Measurements from ENCODE around the gene MRPS18B.

Gene MRPS18B

GRCh38 chr6:30612687-30613248 lies 4.9 kb upstream of the MRPS18B start:
- WGBS (ENCODE audit: insufficient coverage), result 78% methylated on average over 5 of the region's 6 CpGs
- H3K9me3 ChIP-seq (ENCODE audit: control extremely low read depth in 1 of 5, control insufficient read depth in 4 of 5, insufficient read depth in 2 of 5, low read depth in 1 of 5, low read length in 4 of 5), result no peaks in the 10 kb centered on the region
- DNase-seq, result no peak
- CTCF ChIA-PET, result interaction anchor here (0.8 to 4.1 kb wide), 17 partner anchors 14 to 160 kb away, joined by 3 to 53 read pairs (median 4); partner anchors contain the start of gene ATAT1
- H3K4me3 ChIP-seq (ENCODE audit: control insufficient read depth in 1 of 7, extremely low read depth in 1 of 7, insufficient read depth in 4 of 7, low read depth in 2 of 7, low read length in 6 of 7), result no peak overlapping the region
- H3K27ac ChIP-seq (ENCODE audit: insufficient read depth in 1 of 2, low read depth in 1 of 2, low read length in 2 of 2, poor library complexity in 1 of 2, severe bottlenecking in 2 of 2), result peak overlapping the region in 1 of 2 experiments; percentile 100
- POLR2A ChIA-PET, result interaction anchor here (0.5 to 1.9 kb wide), 3 partner anchors 11 to 139 kb away, joined by 3 to 10 read pairs (median 5); no protein-coding TSS in a partner anchor
- peaks cover 14 to 57% (median 28%) of the 10 kb centered on the region in 4 experiments for H3K36me3 ChIP-seq (ENCODE audit: control insufficient read depth in 4 of 4, insufficient read depth in 4 of 4, low read length in 3 of 4)
- peaks cover 13 to 36% (median 19%) of the 10 kb centered on the region in 4 experiments for H3K4me1 ChIP-seq (ENCODE audit: control extremely low read depth in 1 of 4, control insufficient read depth in 4 of 4, insufficient read depth in 4 of 4, low read length in 3 of 4)
- H3K27me3 ChIP-seq (replicated peaks in 2 of 5; ENCODE audit: control insufficient read depth in 4 of 5, insufficient read depth in 5 of 5, low read length in 4 of 5), result no peaks in the 10 kb centered on the region

DNA sequence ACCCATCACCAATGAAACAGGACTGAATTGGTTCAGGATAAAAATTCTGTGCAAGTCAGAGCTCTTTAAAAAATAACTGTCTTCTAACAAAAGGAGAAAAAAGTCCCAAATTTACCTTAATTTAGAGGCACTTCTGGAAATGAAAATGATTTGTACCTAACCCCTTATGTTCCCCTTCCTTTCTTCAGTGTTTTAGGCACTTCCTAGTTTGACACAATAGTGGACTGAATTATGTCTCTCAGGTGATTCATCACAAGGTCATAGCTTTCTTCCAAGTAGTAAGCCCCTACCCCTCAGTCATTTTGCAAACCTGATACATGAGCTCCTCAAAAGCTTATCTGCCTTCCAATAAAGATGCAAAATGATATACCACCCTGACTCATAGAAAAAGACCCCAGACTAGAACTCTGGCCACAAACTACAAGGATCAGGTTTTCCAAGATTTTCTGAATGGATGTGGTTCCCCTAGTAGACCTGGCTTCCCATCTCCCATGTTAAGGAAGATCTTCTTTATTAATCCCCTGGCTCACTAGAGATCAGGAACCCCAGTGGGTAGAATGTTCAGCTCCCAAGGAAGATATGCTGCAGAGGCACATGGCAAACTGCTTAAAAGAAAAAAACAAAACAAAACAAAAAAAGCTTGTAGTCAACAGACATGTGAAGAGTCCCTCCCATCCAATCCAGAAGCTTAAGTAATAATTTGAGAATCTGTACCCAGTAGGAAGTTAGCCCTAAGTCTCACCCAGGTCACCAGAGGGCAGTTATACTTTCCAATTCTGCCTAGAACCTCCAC lies 4.2 kb upstream of the MRPS18B start:
- Histone ChIP-seq H3K4me3 (ENCODE audit: control insufficient read depth in 1 of 7, extremely low read depth in 1 of 7, insufficient read depth in 4 of 7, low read depth in 2 of 7, low read length in 6 of 7) (peak overlapping the region in 4 of 7 experiments; percentile 27 to 100 (median 90)), H3K4me1 (ENCODE audit: control extremely low read depth in 1 of 4, control insufficient read depth in 4 of 4, insufficient read depth in 4 of 4, low read length in 3 of 4) (peaks cover 16 to 41% (median 26%) of the 10 kb centered on the region in 4 experiments)
- POLR2A ChIA-PET, result interaction anchor here (0.5 to 1.9 kb wide), 5 partner anchors 12 to 139 kb away, joined by 3 to 10 read pairs (median 5); no protein-coding TSS in a partner anchor

DNA sequence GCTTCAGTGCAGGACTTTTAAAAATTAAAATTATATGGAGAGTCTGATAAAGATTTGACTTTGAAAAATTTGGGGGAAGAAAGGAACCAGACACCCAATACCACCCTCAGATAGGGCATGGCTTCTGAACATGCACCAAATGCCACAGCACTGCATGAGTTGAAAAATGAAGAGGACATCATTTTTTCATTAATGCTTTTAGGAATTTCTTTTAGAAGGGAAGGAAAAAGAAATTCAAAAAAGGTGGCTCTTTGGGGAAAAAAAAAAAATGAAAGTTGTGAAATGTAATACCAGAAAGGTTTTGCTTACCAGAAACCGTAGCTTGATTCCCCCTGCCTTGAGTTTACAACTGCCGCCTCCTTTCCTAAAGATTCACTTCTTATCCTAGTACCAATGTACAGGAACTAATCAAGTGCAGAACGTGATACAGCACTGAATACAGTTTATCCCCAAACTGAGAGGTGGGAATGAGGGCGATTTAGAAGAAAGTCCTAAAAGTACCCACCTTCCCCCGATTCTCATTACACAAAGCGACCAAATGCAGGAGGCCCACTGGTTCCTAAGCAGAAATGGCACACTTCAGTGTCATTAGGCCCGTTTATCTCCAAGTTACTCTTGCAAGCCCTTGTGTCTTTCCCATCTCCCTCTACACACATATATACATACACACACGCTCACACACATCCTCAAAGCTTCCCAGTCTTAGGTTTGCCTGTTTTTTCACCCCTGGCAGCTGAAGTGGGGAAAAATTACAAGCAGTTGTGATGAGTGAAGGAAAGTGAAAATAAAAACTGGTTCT lies 3.4 kb upstream of the MRPS18B start:
- peaks cover 18 to 45% (median 29%) of the 10 kb centered on the region in 4 experiments for H3K4me1 ChIP-seq (ENCODE audit: control extremely low read depth in 1 of 4, control insufficient read depth in 4 of 4, insufficient read depth in 4 of 4, low read length in 3 of 4)
- WGBS (ENCODE audit: insufficient coverage), result 62% methylated on average over 3 of the region's 8 CpGs
- peak overlapping the region; percentile 100 for H3K27ac ChIP-seq (ENCODE audit: insufficient read depth in 1 of 2, low read depth in 1 of 2, low read length in 2 of 2, poor library complexity in 1 of 2, severe bottlenecking in 2 of 2)
- no peaks in the 10 kb centered on the region for H3K9me3 ChIP-seq (ENCODE audit: control extremely low read depth in 1 of 5, control insufficient read depth in 4 of 5, insufficient read depth in 2 of 5, low read depth in 1 of 5, low read length in 4 of 5)
- peak in 1 of 3 donors; percentile 27 for DNase-seq
- H3K36me3 ChIP-seq (ENCODE audit: control insufficient read depth in 4 of 4, insufficient read depth in 4 of 4, low read length in 3 of 4), result peaks cover 5 to 46% (median 14%) of the 10 kb centered on the region in 4 experiments
- no peaks in the 10 kb centered on the region for H3K27me3 ChIP-seq (replicated peaks in 2 of 5; ENCODE audit: control insufficient read depth in 4 of 5, insufficient read depth in 5 of 5, low read length in 4 of 5)
- ChIA-PET CTCF (interaction anchor here (0.8 to 4.1 kb wide), 20 partner anchors 9 to 161 kb away, joined by 3 to 53 read pairs (median 4); partner anchors contain the start of genes ATAT1 and PRR3), POLR2A (interaction anchor here (0.6 to 2.1 kb wide), 16 partner anchors 12 to 1051 kb away, joined by 3 to 21 read pairs (median 6); partner anchors contain the start of genes ABCF1, ATAT1, GNL1 and GPANK1)
- peak overlapping the region in 6 of 7 experiments; percentile 47 to 100 (median 96) for H3K4me3 ChIP-seq (ENCODE audit: control insufficient read depth in 1 of 7, extremely low read depth in 1 of 7, insufficient read depth in 4 of 7, low read depth in 2 of 7, low read length in 6 of 7)

More for the DNA sequence above, 4.2 kb upstream of the MRPS18B start:
- peaks cover 12 to 53% (median 22%) of the 10 kb centered on the region in 4 experiments for H3K36me3 ChIP-seq (ENCODE audit: control insufficient read depth in 4 of 4, insufficient read depth in 4 of 4, low read length in 3 of 4)
- CTCF ChIA-PET, result interaction anchor here (0.8 to 4.1 kb wide), 18 partner anchors 11 to 160 kb away, joined by 3 to 53 read pairs (median 4); partner anchors contain the start of genes ATAT1 and PRR3
- H3K27ac ChIP-seq (ENCODE audit: insufficient read depth in 1 of 2, low read depth in 1 of 2, low read length in 2 of 2, poor library complexity in 1 of 2, severe bottlenecking in 2 of 2), result peak overlapping the region in 1 of 2 experiments; percentile 100
- H3K27me3 ChIP-seq (replicated peaks in 2 of 5; ENCODE audit: control insufficient read depth in 4 of 5, insufficient read depth in 5 of 5, low read length in 4 of 5), result no peaks in the 10 kb centered on the region
- DNase-seq, result peak in 2 of 3 donors; percentile 30 to 44
- no peaks in the 10 kb centered on the region for H3K9me3 ChIP-seq (ENCODE audit: control extremely low read depth in 1 of 5, control insufficient read depth in 4 of 5, insufficient read depth in 2 of 5, low read depth in 1 of 5, low read length in 4 of 5)

GRCh38 chr6:30614843-30615218 lies 2.8 kb upstream of the MRPS18B start:
- Histone ChIP-seq H3K4me1 (ENCODE audit: control extremely low read depth in 1 of 4, control insufficient read depth in 4 of 4, insufficient read depth in 4 of 4, low read length in 3 of 4) (peaks cover 18 to 45% (median 29%) of the 10 kb centered on the region in 4 experiments), H3K9me3 (ENCODE audit: control extremely low read depth in 1 of 5, control insufficient read depth in 4 of 5, insufficient read depth in 2 of 5, low read depth in 1 of 5, low read length in 4 of 5) (no peaks in the 10 kb centered on the region), H3K36me3 (ENCODE audit: control insufficient read depth in 4 of 4, insufficient read depth in 4 of 4, low read length in 3 of 4) (peaks cover 0 to 46% (median 16%) of the 10 kb centered on the region in 4 experiments), H3K27ac (ENCODE audit: insufficient read depth in 1 of 2, low read depth in 1 of 2, low read length in 2 of 2, poor library complexity in 1 of 2, severe bottlenecking in 2 of 2) (peak overlapping the region; percentile 100), H3K27me3 (replicated peaks in 2 of 5; ENCODE audit: control insufficient read depth in 4 of 5, insufficient read depth in 5 of 5, low read length in 4 of 5) (no peaks in the 10 kb centered on the region), H3K4me3 (ENCODE audit: control insufficient read depth in 1 of 7, extremely low read depth in 1 of 7, insufficient read depth in 4 of 7, low read depth in 2 of 7, low read length in 6 of 7) (peak overlapping the region in 6 of 7 experiments; percentile 86 to 100 (median 100))
- peak; percentile 98 to 99 (median 99) for DNase-seq
- no CpG with 5 or more reads among the region's 6 CpGs for WGBS (ENCODE audit: insufficient coverage)
- ChIA-PET CTCF (interaction anchor here (0.9 to 4.1 kb wide), 13 partner anchors 9 to 131 kb away, joined by 3 to 53 read pairs (median 4); partner anchors contain the start of gene ATAT1), POLR2A (interaction anchor here (0.6 to 2.1 kb wide), 18 partner anchors 12 to 1050 kb away, joined by 3 to 21 read pairs (median 6); partner anchors contain the start of genes ABCF1, ATAT1, C6orf136 and GNL1)

DNA sequence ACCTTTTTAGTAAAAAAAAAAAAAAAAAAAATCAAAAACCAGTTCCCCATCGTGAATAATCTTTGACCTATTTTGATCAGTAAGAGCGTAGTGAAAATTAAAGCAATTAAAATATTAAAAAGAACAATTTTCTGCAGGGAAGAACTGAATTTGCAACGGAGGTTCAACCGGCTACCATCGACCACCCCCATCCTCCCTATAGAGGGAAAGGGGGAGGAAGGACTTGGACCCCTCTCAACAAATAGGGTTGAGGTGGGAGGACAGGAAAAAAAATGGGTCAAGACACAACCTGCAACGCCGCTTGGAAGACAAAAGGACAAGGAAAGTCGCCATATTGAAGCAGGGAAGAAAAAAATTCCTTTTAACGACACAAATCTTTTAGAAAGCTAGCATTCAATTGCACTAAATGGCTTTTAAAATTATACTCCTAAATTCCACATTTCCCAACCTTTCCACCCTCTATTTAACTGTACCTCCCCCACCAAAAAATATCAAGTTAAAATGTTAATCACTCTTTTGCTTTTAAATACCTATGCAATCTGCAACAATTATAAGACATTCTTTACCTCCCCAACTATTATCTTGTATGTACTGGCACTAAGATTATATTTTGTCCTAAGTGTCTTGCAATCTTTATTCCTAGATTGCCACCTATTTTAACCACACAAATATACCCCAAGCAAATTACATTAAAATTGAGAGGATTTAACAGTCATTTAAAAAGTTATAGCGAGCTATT lies 2.3 kb upstream of the MRPS18B start:
- Histone ChIP-seq H3K27ac (ENCODE audit: insufficient read depth in 1 of 2, low read depth in 1 of 2, low read length in 2 of 2, poor library complexity in 1 of 2, severe bottlenecking in 2 of 2) (peak overlapping the region; percentile 100), H3K4me1 (ENCODE audit: control extremely low read depth in 1 of 4, control insufficient read depth in 4 of 4, insufficient read depth in 4 of 4, low read length in 3 of 4) (peaks cover 18 to 45% (median 29%) of the 10 kb centered on the region in 4 experiments), H3K9me3 (ENCODE audit: control extremely low read depth in 1 of 5, control insufficient read depth in 4 of 5, insufficient read depth in 2 of 5, low read depth in 1 of 5, low read length in 4 of 5) (no peaks in the 10 kb centered on the region), H3K4me3 (ENCODE audit: control insufficient read depth in 1 of 7, extremely low read depth in 1 of 7, insufficient read depth in 4 of 7, low read depth in 2 of 7, low read length in 6 of 7) (peak overlapping the region in 6 of 7 experiments; percentile 86 to 100 (median 100)), H3K27me3 (replicated peaks in 2 of 5; ENCODE audit: control insufficient read depth in 4 of 5, insufficient read depth in 5 of 5, low read length in 4 of 5) (no peaks in the 10 kb centered on the region), H3K36me3 (ENCODE audit: control insufficient read depth in 4 of 4, insufficient read depth in 4 of 4, low read length in 3 of 4) (peaks cover 0 to 43% (median 16%) of the 10 kb centered on the region in 4 experiments)
- peak; percentile 80 to 93 (median 91) for DNase-seq
- WGBS (ENCODE audit: insufficient coverage), result 3% methylated on average over 5 of the region's 10 CpGs
- CTCF ChIA-PET, result interaction anchor here (0.7 to 4.1 kb wide), 13 partner anchors 9 to 132 kb away, joined by 3 to 53 read pairs (median 4); partner anchors contain the start of gene ATAT1
- POLR2A ChIA-PET, result interaction anchor here (0.6 to 2.1 kb wide), 20 partner anchors 11 to 1049 kb away, joined by 3 to 21 read pairs (median 5); partner anchors contain the start of genes ABCF1, ATAT1, BAG6 and C6orf136
